BLaER1 (cell line): ENCODE measurements around the gene C1R.

Experiments used
- H3K27ac ChIP-seq: shearing (Covaris generic); formaldehyde crosslinking; 2 replicates; pipeline ENCODE4 v1.8.1; 2022
- H3K27me3 ChIP-seq: shearing (Covaris generic); formaldehyde crosslinking; 2 replicates; pipeline ENCODE4 v1.8.1; 2022
- H3K36me3 ChIP-seq: shearing (Covaris generic); formaldehyde crosslinking; 2 replicates; pipeline ENCODE4 v1.8.1; 2022
- H3K4me1 ChIP-seq: shearing (Covaris generic); formaldehyde crosslinking; 2 replicates; pipeline ENCODE4 v1.8.1; 2022
- H3K4me2 ChIP-seq: shearing (Covaris generic); formaldehyde crosslinking; 2 replicates; pipeline ENCODE4 v1.8.1; 2022
- H3K4me3 ChIP-seq: shearing (Covaris generic); formaldehyde crosslinking; 2 replicates; pipeline ENCODE4 v1.8.1; 2022
- H3K9ac ChIP-seq: shearing (Covaris generic); formaldehyde crosslinking; 2 replicates; pipeline ENCODE4 v1.8.1; 2022
- H3K9me3 ChIP-seq: shearing (Covaris generic); formaldehyde crosslinking; 2 replicates; pipeline ENCODE4 v1.8.1; 2022
- H4K20me1 ChIP-seq: shearing (Covaris generic); formaldehyde crosslinking; 2 replicates; pipeline ENCODE4 v1.8.1; 2022
- Cebpa-rat ChIP-seq: shearing (Covaris generic); IDR thresholded peaks from 2 replicates; pipeline ENCODE4 v1.8.1; 2022

C1R gene

GRCh38 chr12:7120166-7120565 is 27.9 kb upstream of the C1R start:
- Histone ChIP-seq H3K4me1 (no peaks in the 10 kb centered on the region), H3K36me3 (no peaks in the 10 kb centered on the region), H4K20me1 (no peaks in the 10 kb centered on the region), H3K4me2 (no peak overlapping the region), H3K4me3 (no peak overlapping the region), H3K27ac (no peak overlapping the region), H3K27me3 (no peaks in the 10 kb centered on the region), H3K9me3 (no peaks in the 10 kb centered on the region), H3K9ac (no peak overlapping the region)
- no peak for TF ChIP-seq Cebpa-rat

GRCh38 chr12:7118881-7119280 is 26.6 kb upstream of the C1R start:
- no peaks in the 10 kb centered on the region for H3K4me1 ChIP-seq
- no peak overlapping the region for H3K27ac ChIP-seq
- H3K27me3 ChIP-seq: no peaks in the 10 kb centered on the region
- no peak for TF ChIP-seq Cebpa-rat
- H3K4me2 ChIP-seq: no peak overlapping the region
- H3K4me3 ChIP-seq: no peak overlapping the region
- no peak overlapping the region for H3K9ac ChIP-seq
- no peaks in the 10 kb centered on the region for H4K20me1 ChIP-seq
- H3K9me3 ChIP-seq: no peaks in the 10 kb centered on the region
- H3K36me3 ChIP-seq: no peaks in the 10 kb centered on the region

GRCh38 chr12:7117670-7118069 is 25.4 kb upstream of the C1R start:
- Histone ChIP-seq H3K27ac (no peak overlapping the region), H3K27me3 (no peaks in the 10 kb centered on the region), H3K9ac (no peak overlapping the region; the same call in 1 of the 2 replicates), H4K20me1 (no peaks in the 10 kb centered on the region), H3K4me2 (no peak overlapping the region), H3K36me3 (no peaks in the 10 kb centered on the region), H3K4me1 (no peaks in the 10 kb centered on the region), H3K9me3 (no peaks in the 10 kb centered on the region), H3K4me3 (no peak overlapping the region)
- TF ChIP-seq Cebpa-rat: no peak

GRCh38 chr12:7116916-7117315 is 24.7 kb upstream of the C1R start:
- no peaks in the 10 kb centered on the region for H3K4me1 ChIP-seq
- no peak overlapping the region for H3K4me2 ChIP-seq
- no peak overlapping the region for H3K4me3 ChIP-seq
- no peak for TF ChIP-seq Cebpa-rat
- H3K9me3 ChIP-seq: no peaks in the 10 kb centered on the region
- no peaks in the 10 kb centered on the region for H3K27me3 ChIP-seq
- no peak overlapping the region for H3K9ac ChIP-seq
- H3K27ac ChIP-seq: no peak overlapping the region
- H4K20me1 ChIP-seq: no peaks in the 10 kb centered on the region
- no peaks in the 10 kb centered on the region for H3K36me3 ChIP-seq

- H3K27ac ChIP-seq: no peak overlapping the region
- H3K27me3 ChIP-seq: no peaks in the 10 kb centered on the region
- H4K20me1 ChIP-seq: no peaks in the 10 kb centered on the region
- no peak overlapping the region for H3K4me2 ChIP-seq
- H3K36me3 ChIP-seq: no peaks in the 10 kb centered on the region
- H3K9me3 ChIP-seq: no peaks in the 10 kb centered on the region
- TF ChIP-seq Cebpa-rat: no peak
- no peak overlapping the region for H3K4me3 ChIP-seq
- H3K4me1 ChIP-seq: no peaks in the 10 kb centered on the region
- H3K9ac ChIP-seq: no peak overlapping the region
These were observed 24.0 kb upstream of the C1R start for GRCh38 chr12:7116196-7116595.

GRCh38 chr12:7114851-7115250 is 22.6 kb upstream of the C1R start:
- no peaks in the 10 kb centered on the region for H4K20me1 ChIP-seq
- H3K4me2 ChIP-seq: no peak overlapping the region
- no peak overlapping the region for H3K9ac ChIP-seq
- no peak for TF ChIP-seq Cebpa-rat
- no peak overlapping the region for H3K4me3 ChIP-seq
- H3K9me3 ChIP-seq: no peaks in the 10 kb centered on the region
- H3K36me3 ChIP-seq: no peaks in the 10 kb centered on the region
- H3K27me3 ChIP-seq: no peaks in the 10 kb centered on the region
- H3K4me1 ChIP-seq: no peaks in the 10 kb centered on the region
- no peak overlapping the region for H3K27ac ChIP-seq

GRCh38 chr12:7114008-7114407 is 21.8 kb upstream of the C1R start:
- Histone ChIP-seq H3K27ac (peak overlapping the region; percentile 8; the same call in 1 of the 2 replicates), H3K36me3 (no peaks in the 10 kb centered on the region), H3K27me3 (no peaks in the 10 kb centered on the region), H4K20me1 (no peaks in the 10 kb centered on the region), H3K9me3 (no peaks in the 10 kb centered on the region), H3K4me2 (no peak overlapping the region), H3K9ac (no peak overlapping the region; the same call in 1 of the 2 replicates), H3K4me3 (no peak overlapping the region), H3K4me1 (peaks cover 6% of the 10 kb centered on the region; the same call in 1 of the 2 replicates)
- no peak for TF ChIP-seq Cebpa-rat

- Histone ChIP-seq H4K20me1 (no peaks in the 10 kb centered on the region), H3K27ac (peak overlapping the region; percentile 8; the same call in 1 of the 2 replicates), H3K4me1 (peaks cover 7% of the 10 kb centered on the region; the same call in 1 of the 2 replicates), H3K27me3 (no peaks in the 10 kb centered on the region), H3K4me3 (no peak overlapping the region), H3K36me3 (no peaks in the 10 kb centered on the region), H3K9me3 (no peaks in the 10 kb centered on the region), H3K4me2 (no peak overlapping the region), H3K9ac (no peak overlapping the region; the same call in 1 of the 2 replicates)
- no peak for TF ChIP-seq Cebpa-rat
These were observed 21.2 kb upstream of the C1R start for GRCh38 chr12:7113389-7113871.

- H3K4me1 ChIP-seq: peaks cover 15% of the 10 kb centered on the region
- H3K27me3 ChIP-seq: no peaks in the 10 kb centered on the region
- no peak for TF ChIP-seq Cebpa-rat
- H3K27ac ChIP-seq: no peak overlapping the region
- H4K20me1 ChIP-seq: no peaks in the 10 kb centered on the region
- H3K9me3 ChIP-seq: peaks cover 2% of the 10 kb centered on the region; the same call in 1 of the 2 replicates
- H3K9ac ChIP-seq: no peak overlapping the region
- no peak overlapping the region for H3K4me3 ChIP-seq
- no peaks in the 10 kb centered on the region for H3K36me3 ChIP-seq
- no peak overlapping the region for H3K4me2 ChIP-seq
These were observed 19.8 kb upstream of the C1R start for GRCh38 chr12:7112041-7112440.

GRCh38 chr12:7110661-7111060 is 18.4 kb upstream of the C1R start:
- Histone ChIP-seq H3K9me3 (peaks cover 16% of the 10 kb centered on the region), H3K4me1 (peaks cover 15% of the 10 kb centered on the region), H3K4me3 (no peak overlapping the region), H3K27ac (no peak overlapping the region), H3K4me2 (no peak overlapping the region), H3K9ac (no peak overlapping the region), H4K20me1 (no peaks in the 10 kb centered on the region), H3K36me3 (no peaks in the 10 kb centered on the region), H3K27me3 (no peaks in the 10 kb centered on the region)
- no peak for TF ChIP-seq Cebpa-rat

- peaks cover 8% of the 10 kb centered on the region; the same call in 1 of the 2 replicates for H3K36me3 ChIP-seq
- H3K9me3 ChIP-seq: peaks cover 24% of the 10 kb centered on the region
- H3K27ac ChIP-seq: no peak overlapping the region
- 0 out of 2 replicates have a peak overlapping the region, but pooled peaks have one; percentile 80 for H3K9ac ChIP-seq
- TF ChIP-seq Cebpa-rat: no peak
- H3K4me2 ChIP-seq: peak overlapping the region; percentile 85
- H3K27me3 ChIP-seq: no peaks in the 10 kb centered on the region
- H3K4me1 ChIP-seq: peaks cover 15% of the 10 kb centered on the region
- no peak overlapping the region for H3K4me3 ChIP-seq
- H4K20me1 ChIP-seq: no peaks in the 10 kb centered on the region
These were observed 17.3 kb upstream of the C1R start for GRCh38 chr12:7109572-7109920.
